GM12878 (cell line): ENCODE measurements around the gene ZNF653. TPM values are rescaled to one million over a fixed set of nuclear protein-coding genes. Genes with fewer than 3 reads are reported as not detected.

ENCODE experiments used
- BHLHE40 ChIP-seq, 2 experiments: fragments of 450-650 bp in 1 of 2; IDR thresholded peaks; 2 replicates each; pipeline ENCODE4 v1.6.1; 2011 to 2017; ENCODE audit warnings: low read depth in 2 of 2, borderline replicate concordance in 1 of 2, improper control_type of control experiment in 1 of 2, low read length in 1 of 2, mild to moderate bottlenecking in 1 of 2
- CBX5 ChIP-seq: sonication (generic); IDR thresholded peaks from 2 replicates; pipeline ENCODE4 v1.6.1; 2016; ENCODE audit warnings: low read depth, moderate library complexity, mild to moderate bottlenecking, inconsistent platforms
- CREB1 ChIP-seq: IDR thresholded peaks from 2 replicates; pipeline ENCODE4 v1.6.1; 2012; ENCODE audit warnings: low read depth, mild to moderate bottlenecking, inconsistent platforms
- CTCF ChIP-seq, 3 experiments: IDR thresholded peaks in 2 of 3; conservative IDR thresholded peaks in 1 of 3; 2 replicates each; pipeline ENCODE4 v1.5.1; 2011; ENCODE audit warnings: low read depth in 3 of 3, low read length in 3 of 3, mild to moderate bottlenecking in 3 of 3, control low read depth in 2 of 3, moderate library complexity in 2 of 3, inconsistent platforms in 1 of 3, mixed read lengths in 1 of 3; ENCODE audit not compliant: control insufficient read depth in 2 of 3, insufficient read depth in 1 of 3; ENCODE audit errors: extremely low read depth in 1 of 3
- E2F8 ChIP-seq: fragments of 450-650 bp; IDR thresholded peaks from 2 replicates; pipeline ENCODE4 v1.6.1; 2018; ENCODE audit warnings: mild to moderate bottlenecking, low read depth, moderate library complexity; ENCODE audit not compliant: partially characterized antibody
- IRF5 ChIP-seq: fragments of 450-650 bp; IDR thresholded peaks from 2 replicates; pipeline ENCODE4 v1.6.1; 2017; ENCODE audit warnings: borderline replicate concordance
- JUND ChIP-seq: IDR thresholded peaks from 2 replicates; pipeline ENCODE4 v1.6.1; 2012; ENCODE audit warnings: low read depth, mild to moderate bottlenecking, low read length, improper control_type of control experiment, moderate library complexity
- PBX3 ChIP-seq: IDR thresholded peaks from 2 replicates; pipeline ENCODE4 v1.6.1; 2011; ENCODE audit warnings: mild to moderate bottlenecking, low read depth, low read length, moderate library complexity; ENCODE audit not compliant: insufficient replicate concordance
- REST ChIP-seq: IDR thresholded peaks from 2 replicates; pipeline ENCODE4 v1.6.1; 2012; ENCODE audit warnings: mild to moderate bottlenecking, low read depth, low read length
- SMAD5 ChIP-seq: IDR thresholded peaks from 2 replicates; pipeline ENCODE4 v1.6.1; 2016; ENCODE audit warnings: antibody characterized with exemption, low read depth
- SREBF1 ChIP-seq: IDR thresholded peaks from 2 replicates; pipeline ENCODE4 v1.6.1; 2012; ENCODE audit warnings: mild to moderate bottlenecking, low read length
- SUPT20H ChIP-seq: IDR thresholded peaks from 2 replicates; pipeline ENCODE4 v1.6.1; 2011; ENCODE audit warnings: low read depth, mild to moderate bottlenecking, low read length, moderate library complexity, borderline replicate concordance; ENCODE audit not compliant: control insufficient read depth
- WRNIP1 ChIP-seq: IDR thresholded peaks from 2 replicates; pipeline ENCODE4 v1.6.1; 2011; ENCODE audit warnings: low read depth, low read length, improper control_type of control experiment, borderline replicate concordance
- ZNF384 ChIP-seq: IDR thresholded peaks from 2 replicates; pipeline ENCODE4 v1.6.1; 2012; ENCODE audit warnings: low read depth, mild to moderate bottlenecking, low read length, improper control_type of control experiment, borderline replicate concordance
- polyA plus RNA-seq, 11 experiments: library from polyadenylated mRNA; depleted of rRNA in 4 of 11; unstranded in 6 of 11; stranded (reverse) in 5 of 11; fragments of >200 nt; fragmentation: Nextera tagmentation in 4 of 11; fragmentation: Illumina TruSeq in 1 of 11; extraction: Ambion mirVana in 4 of 11; extraction: Trizol in 1 of 11; gene quantifications; 1 replicate in 1 of 11; 2 replicates in 10 of 11; pipeline versions ENCODE4 v1.2.1 to v1.2.3, GENCODE V29; 2011 to 2016; ENCODE audit warnings: inconsistent platforms in 2 of 11, missing spikeins in 2 of 11, low read depth in 1 of 11
- total RNA-seq, 4 experiments: library from RNA; depleted of rRNA in 3 of 4; stranded (reverse); fragments of >200 nt in 3 of 4; fragmentation: Illumina TruSeq in 1 of 4; extraction: Trizol in 1 of 4; gene quantifications; 2 replicates each; pipeline versions ENCODE4 v1.2.1 to v1.2.3, GENCODE V29; 2013 to 2021

ZNF653 gene
- total and polyA plus RNA-seq, 10 of the 15 experiments (the other 5 are each of a cell fraction or from before 2014, with no cell fraction given), result 2.2 to 13.2 (median 6.7) TPM; not detected in 2

GRCh38 chr19:11435057-11435832 is 70.4 kb downstream of the ZNF653 start, which contains the start of the genes ODAD3 and PRKCSH (continued):
- TF ChIP-seq CTCF (IDR thresholded peaks at IDR 0.05 in 2 of 3, conservative IDR thresholded peaks at IDR 0.05 in 1 of 3; ENCODE audit: control insufficient read depth in 2 of 3, extremely low read depth in 1 of 3, insufficient read depth in 1 of 3, low read depth in 3 of 3, low read length in 3 of 3) (peak; percentile 87 to 94 (median 93)), SUPT20H (no peak), IRF5 (no peak), WRNIP1 (no peak), CREB1 (peak; percentile 95), BHLHE40 (IDR thresholded peaks at IDR 0.05; ENCODE audit: borderline replicate concordance in 1 of 2, low read depth in 2 of 2, low read length in 1 of 2) (peak; percentile 87 to 96), SREBF1 (no peak; the same call in 1 of the 2 replicates), E2F8 (peak; percentile 95), REST (no peak), PBX3 (peak; percentile 92), ZNF384 (no peak), JUND (no peak), CBX5 (no peak), SMAD5 (peak; percentile 81)
